Kidney epithelial cell (primary cell): Measurements from ENCODE around the gene EMP1. TPM values are rescaled to one million over a fixed set of nuclear protein-coding genes. Genes with fewer than 3 reads are reported as not detected.
A peak's percentile ranks its signal among the peaks of the same experiment; 100 is the strongest.

Source experiments
- DNase-seq: peaks from one replicate; pipeline ENCODE4 v3.0.0-alpha.2; 2010; ENCODE audit warnings: low read depth
- H3K27me3 ChIP-seq: 2 replicates; pipeline ENCODE4 v1.6.0; 2011; ENCODE audit warnings: low read length; ENCODE audit not compliant: control insufficient read depth, insufficient read depth
- H3K36me3 ChIP-seq: 2 replicates; pipeline ENCODE4 v1.5.1; 2011; ENCODE audit warnings: low read length; ENCODE audit not compliant: control insufficient read depth, insufficient read depth
- H3K4me3 ChIP-seq: 2 replicates; pipeline ENCODE4 v1.5.1; 2011; ENCODE audit warnings: low read depth, mild to moderate bottlenecking, control low read depth, low read length
- CTCF ChIP-seq: IDR thresholded peaks from 2 replicates; pipeline ENCODE4 v1.5.1; 2011; ENCODE audit warnings: mild to moderate bottlenecking, moderate library complexity, low read length, control low read depth, inconsistent platforms; ENCODE audit not compliant: insufficient read depth, poor library complexity, severe bottlenecking
- total RNA-seq: library from RNA; depleted of rRNA; stranded (reverse); fragments of >200 nt; gene quantifications from 2 replicates; pipeline ENCODE4 v1.2.3, GENCODE V29; 2015

Gene EMP1, protein sequence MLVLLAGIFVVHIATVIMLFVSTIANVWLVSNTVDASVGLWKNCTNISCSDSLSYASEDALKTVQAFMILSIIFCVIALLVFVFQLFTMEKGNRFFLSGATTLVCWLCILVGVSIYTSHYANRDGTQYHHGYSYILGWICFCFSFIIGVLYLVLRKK
- total RNA-seq = 174 and 241 TPM in 2 replicates

DNA sequence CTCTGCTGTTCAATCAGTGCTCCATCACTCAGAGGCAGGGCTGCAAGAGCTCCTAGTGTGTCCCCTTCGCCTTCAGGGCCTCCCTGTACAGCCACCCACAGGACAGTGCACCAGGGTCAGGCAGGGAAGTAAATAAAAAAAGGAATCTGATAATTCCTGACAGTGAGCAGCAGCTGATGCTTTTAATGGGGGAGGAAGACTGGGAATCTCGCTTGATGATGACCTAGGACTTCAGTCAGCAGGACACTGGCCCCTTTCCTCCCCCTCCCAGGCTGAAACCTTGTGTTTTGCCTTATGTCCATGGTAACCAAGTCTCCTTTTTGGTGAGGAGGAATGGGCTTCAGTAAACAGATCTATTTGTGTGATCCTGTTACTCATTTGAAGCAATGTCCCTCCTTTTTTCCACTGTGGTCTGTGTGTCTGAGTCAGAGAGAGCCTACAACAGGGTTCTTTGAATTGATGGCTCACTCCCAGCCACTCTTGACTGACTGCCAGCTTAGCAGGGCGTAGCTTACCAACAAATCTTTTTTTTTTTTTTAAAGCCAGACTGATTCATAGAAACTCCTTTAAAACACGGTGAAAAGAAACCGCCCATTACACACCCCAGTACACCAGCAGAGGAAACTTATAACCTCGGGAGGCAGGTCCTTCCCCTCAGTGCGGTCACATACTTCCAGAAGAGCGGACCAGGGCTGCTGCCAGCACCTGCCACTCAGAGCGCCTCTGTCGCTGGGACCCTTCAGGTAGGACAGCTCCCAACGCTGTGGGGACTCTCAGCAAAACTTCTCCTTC lies at the start of gene EMP1:
EMP1 (plus strand) TSS at position 597 of the 792 bp plus-strand sequence. CDS start 14,785 bp downstream, outside the sequence.
- Histone ChIP-seq H3K36me3 (no peaks in the 10 kb centered on the region), H3K27me3 (no peaks in the 10 kb centered on the region), H3K4me3 (peak within 1 kb of the TSS; percentile 74)
- no peak for TF ChIP-seq CTCF
- peak; percentile 100 for DNase-seq

- no peaks in the 10 kb centered on the region for H3K27me3 ChIP-seq
- no peak for TF ChIP-seq CTCF
- H3K36me3 ChIP-seq = no peaks in the 10 kb centered on the region
- no peak overlapping the region for H3K4me3 ChIP-seq
- DNase-seq = no peak
Observed at GRCh38 chr12:13147688-13148484, 48.6 kb upstream of the EMP1 start.

- Histone ChIP-seq H3K36me3 (no peaks in the 10 kb centered on the region), H3K4me3 (no peak overlapping the region), H3K27me3 (no peaks in the 10 kb centered on the region)
- TF ChIP-seq CTCF = no peak
- DNase-seq = no peak
Observed at GRCh38 chr12:13148485-13148847, 48.1 kb upstream of the EMP1 start.

DNA sequence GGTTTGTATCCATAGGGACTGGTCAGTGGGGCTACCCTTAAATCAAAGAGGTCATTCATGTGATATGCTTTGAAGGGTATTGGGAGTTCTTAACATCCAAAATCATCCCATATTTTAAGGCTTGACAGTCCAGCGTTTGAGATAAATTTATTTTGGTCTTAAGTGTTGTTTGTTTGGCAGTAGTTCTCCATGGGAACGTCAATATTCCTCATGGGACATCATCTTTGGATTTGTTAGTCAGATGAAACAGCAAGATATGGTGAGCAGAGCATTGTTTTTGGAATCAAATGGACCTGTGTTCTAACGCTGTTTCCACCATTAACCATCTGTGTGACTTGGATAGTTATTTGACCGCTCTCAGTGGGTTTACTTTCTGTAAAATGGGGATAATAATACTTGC lies 47.1 kb upstream of the EMP1 start:
- no peak for DNase-seq
- no peaks in the 10 kb centered on the region for H3K36me3 ChIP-seq
- TF ChIP-seq CTCF = no peak
- no peaks in the 10 kb centered on the region for H3K27me3 ChIP-seq
- no peak overlapping the region for H3K4me3 ChIP-seq

DNA sequence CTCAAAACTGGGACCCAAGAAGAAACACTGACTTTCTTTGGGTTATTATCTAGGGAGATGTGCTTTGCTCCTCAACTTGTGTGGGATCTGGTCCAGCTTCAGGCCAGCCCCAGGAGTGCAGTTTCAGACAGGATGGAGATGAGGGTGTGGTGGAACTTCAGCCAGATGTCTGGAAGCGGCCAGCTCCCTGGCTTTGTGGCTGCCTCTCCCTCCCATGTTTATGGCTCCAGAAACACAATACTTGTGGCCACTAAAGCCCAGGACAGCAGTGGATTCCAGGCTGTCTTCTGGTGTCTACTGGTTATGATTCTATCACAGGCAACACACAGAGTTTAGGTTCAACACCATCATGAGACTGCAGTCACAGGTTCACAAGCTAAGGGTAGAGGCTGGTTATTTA lies 44.2 kb upstream of the EMP1 start:
- Histone ChIP-seq H3K27me3 (no peaks in the 10 kb centered on the region), H3K4me3 (no peak overlapping the region), H3K36me3 (no peaks in the 10 kb centered on the region)
- no peak for DNase-seq
- TF ChIP-seq CTCF = no peak
